NCI-H748 (cell line): ENCODE data around the gene GCH1.
"Not testable (repeated sequence)": the region's sequence is repeated elsewhere in the genome, so short reads cannot be mapped to it uniquely, and the experiment has no call there.

Experiments used
- DNase-seq: peaks from one replicate; lab custom pipeline; 2025; ENCODE audit not compliant: unreplicated experiment; lab: John Stamatoyannopoulos, UW

GCH1 gene

DNA sequence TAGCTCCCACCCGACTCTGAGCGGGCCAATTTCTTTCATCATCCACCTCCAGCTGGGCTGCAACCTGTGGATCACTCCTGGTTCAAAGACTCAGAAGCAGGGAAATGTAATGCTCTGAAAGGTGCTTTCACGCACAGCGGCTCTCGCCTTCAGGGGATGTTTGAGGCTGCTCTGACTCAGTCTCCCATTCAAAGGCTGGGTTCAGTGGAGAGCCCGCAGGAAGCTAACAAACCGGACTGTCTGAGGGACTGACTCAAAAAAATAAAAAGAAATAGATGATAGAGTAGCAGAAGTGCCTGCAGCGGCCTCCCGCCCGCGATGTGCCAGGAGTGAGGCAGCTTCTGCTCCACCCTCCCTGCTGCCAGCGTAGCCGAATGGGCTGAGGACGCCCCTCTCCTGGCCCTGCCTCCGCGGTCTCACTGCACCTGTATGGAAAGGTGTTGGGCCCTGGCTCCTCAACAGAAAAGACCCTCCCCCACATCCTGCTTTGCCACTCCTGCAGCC is 98.0 kb downstream of the GCH1 start:
- DNase-seq, result peak; percentile 24

DNA sequence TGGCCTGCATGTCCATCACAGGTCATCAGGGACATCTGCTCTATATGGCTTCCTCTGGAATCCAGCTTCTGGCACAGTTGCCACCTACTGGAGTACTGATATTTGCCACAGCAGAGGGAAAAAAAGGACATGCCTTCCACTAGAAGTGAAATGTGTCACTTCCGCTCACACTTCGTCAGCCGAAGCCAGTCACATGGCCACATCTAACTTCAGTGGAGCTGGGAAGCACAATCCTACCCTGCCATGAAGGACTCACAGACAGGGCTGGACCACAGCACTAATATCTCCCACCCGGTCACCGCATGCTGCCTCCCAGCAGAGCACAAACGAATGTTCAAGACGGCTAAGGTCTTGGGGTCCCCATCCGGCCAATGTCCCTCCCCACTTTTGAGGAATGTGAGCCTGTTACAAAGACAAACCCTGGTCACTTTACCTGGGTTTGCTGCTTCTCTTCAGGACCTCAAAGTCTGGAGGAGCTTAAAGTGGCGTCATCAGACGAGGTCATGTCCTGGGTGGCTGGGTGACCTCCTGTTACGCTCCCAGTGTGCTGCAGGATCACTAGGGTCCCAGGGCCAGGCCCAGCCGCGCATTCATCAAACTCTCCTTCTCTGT is 98.6 kb downstream of the GCH1 start:
- no peak for DNase-seq

DNA sequence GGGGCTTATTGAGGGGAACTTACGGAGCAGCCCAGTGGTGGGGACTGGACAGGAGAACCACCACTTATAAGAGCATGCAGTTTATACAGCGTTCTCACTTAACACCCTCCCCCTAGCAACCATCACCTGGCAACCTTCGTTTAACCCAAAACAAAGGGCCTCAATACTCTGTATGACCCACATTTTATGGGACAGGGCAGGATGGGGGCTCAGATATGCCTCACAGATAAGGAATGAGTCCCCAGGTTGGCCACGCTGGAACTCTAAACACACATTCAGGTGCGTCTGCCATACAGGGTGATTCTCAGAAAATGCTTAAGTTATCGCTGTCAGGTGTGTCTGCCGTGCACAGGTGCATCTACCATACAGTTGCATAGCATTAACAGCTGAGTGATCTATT is 99.2 kb downstream of the GCH1 start:
- peak; percentile 41 for DNase-seq

- DNase-seq, result not testable (repeated sequence)
Observed at GRCh38 chr14:54801482-54801881, 101.1 kb downstream of the GCH1 start.

DNA sequence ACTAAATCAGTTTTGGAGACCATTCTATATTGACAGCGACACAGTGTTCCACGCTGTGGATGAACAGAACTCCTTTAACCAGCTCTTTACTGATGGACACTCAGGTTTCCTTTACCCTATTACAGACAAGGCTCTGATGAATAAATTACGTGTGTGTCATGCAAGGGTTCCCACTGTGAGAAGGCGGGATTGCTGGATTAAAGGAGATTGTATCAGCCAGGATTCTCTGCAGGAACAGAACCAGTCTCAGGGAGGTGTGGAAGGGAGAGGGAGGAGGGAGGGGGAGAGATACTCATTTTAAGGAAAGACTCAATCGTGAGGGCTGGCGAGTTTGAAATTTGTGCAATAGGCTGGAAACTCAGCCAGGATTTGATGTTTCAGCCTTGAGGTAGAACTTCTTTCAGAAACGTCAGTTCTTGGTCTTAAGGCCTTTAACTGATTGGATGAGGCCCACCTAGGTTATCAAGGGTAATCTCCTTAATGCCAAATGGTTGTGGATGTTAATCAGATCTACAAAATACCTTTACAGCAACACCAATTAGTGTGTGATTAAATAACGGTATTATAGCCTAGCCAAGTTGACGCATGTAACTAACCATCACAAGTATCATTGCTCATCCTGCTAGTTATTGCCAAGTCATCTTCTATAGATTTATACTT is 104.0 kb downstream of the GCH1 start:
- DNase-seq, result no peak

GRCh38 chr14:54797986-54798385 is 104.6 kb downstream of the GCH1 start:
- DNase-seq, result no peak

DNA sequence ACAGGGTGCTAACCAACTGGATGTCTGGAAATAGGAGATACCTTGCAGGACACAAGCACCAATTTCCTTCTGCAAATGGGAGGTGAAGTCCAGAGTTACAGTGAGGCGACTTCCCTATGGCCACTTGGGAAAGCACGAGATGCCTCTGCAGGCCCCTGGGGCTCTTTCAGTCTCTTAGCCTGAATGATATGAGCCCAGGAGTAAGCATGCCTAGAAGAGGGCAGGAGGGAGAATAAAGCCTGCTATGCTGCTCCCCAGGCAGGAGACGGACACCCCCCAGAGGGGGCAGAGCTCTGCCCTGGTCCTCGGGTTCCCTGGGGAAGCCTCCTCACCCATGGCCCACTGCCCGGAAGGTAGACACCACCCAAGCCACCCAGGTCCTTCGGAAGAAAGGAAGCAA is 105.1 kb downstream of the GCH1 start:
- no peak for DNase-seq

- DNase-seq, result no peak
Observed at GRCh38 chr14:54796961-54797360, 105.7 kb downstream of the GCH1 start.

DNA sequence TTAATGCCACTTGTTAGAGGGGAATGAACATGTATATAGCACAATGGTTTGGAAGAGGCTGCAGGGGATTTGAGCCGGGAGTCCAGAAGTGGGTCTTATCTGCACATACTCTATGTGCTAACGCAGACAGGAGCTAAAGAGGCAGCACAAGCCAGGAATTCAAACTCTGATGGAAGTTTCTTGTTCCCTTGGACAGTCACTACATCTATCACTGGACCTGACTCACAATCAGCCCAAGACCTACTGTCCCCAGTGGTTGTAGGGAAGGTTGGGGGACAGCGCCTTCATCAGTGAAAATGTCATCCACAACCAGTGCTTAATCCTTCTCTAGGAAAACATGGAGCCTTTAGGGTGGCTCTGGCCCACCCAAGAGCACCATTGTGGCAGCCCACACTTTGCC is 107.8 kb downstream of the GCH1 start:
- DNase-seq, result no peak

DNA sequence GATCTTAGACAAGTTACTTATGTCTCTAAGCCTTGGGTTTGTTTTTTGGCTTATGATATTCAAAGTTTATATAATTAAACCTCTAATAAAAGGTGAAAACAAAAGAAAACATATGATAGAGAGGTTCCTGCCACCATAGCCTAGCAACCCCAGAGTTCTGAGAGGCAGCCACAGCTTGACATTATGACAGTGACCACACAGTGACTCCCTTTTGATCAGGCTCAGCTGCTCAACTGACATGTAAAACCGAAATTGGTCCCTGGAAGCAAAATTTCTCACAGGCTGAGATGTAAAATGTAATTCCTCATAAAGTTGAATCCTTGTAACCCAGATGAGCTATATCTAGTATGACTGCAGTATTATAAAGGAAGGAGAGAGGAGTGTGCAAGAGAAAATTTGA is 108.5 kb downstream of the GCH1 start:
- DNase-seq, result no peak

DNA sequence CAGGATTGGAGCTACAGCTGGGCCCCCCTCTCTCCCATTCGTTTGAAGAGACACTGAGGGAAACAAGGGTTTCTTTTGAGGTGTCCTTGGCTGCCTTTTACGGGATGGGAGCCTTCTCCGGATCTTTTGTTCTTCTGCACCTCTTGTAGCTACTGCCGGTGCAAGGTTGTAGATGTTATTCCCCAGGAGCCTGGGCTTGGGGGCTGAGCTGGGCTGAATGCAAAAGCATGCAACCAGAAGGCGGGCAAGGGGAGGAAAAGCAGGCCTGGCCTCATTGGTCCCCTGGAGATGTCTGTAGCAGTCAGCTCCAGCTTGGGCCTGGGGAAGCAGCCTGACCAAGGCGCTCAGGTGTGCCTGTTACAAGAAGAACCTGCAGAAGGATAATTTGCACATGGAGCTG is 110.3 kb downstream of the GCH1 start:
- no peak for DNase-seq
